GM08714 (cell line): Measurements from ENCODE around the gene TSKS.

ENCODE experiments used
- H3K4me3 ChIP-seq: fragments of 200-500 bp; sonication (Bioruptor generic); 2 replicates; pipeline ENCODE4 v1.5.1; 2014; ENCODE audit warnings: mild to moderate bottlenecking, low read length, inconsistent platforms
- ZNF274 ChIP-seq: IDR thresholded peaks from 2 replicates; pipeline ENCODE4 v1.6.1; 2012; ENCODE audit warnings: mild to moderate bottlenecking, low read depth, low read length

The TSKS gene

GRCh38 chr19:49801966-49802661 is 39.0 kb upstream of the TSKS start:
- H3K4me3 ChIP-seq: no peak overlapping the region
- no peak for TF ChIP-seq ZNF274

GRCh38 chr19:49801401-49801888 is 38.3 kb upstream of the TSKS start:
- TF ChIP-seq ZNF274: no peak
- H3K4me3 ChIP-seq: no peak overlapping the region

- TF ChIP-seq ZNF274: no peak
- no peak overlapping the region for H3K4me3 ChIP-seq
Measured at GRCh38 chr19:49800771-49801170, 37.7 kb upstream of the TSKS start.

GRCh38 chr19:49799798-49800376 is 36.8 kb upstream of the TSKS start:
- no peak for TF ChIP-seq ZNF274
- no peak overlapping the region for H3K4me3 ChIP-seq

- H3K4me3 ChIP-seq: no peak overlapping the region
- TF ChIP-seq ZNF274: no peak
Measured at GRCh38 chr19:49799271-49799797, 36.2 kb upstream of the TSKS start.

GRCh38 chr19:49798574-49798973 is 35.5 kb upstream of the TSKS start:
- no peak overlapping the region for H3K4me3 ChIP-seq
- TF ChIP-seq ZNF274: no peak

- no peak for TF ChIP-seq ZNF274
- H3K4me3 ChIP-seq: no peak overlapping the region
Measured at GRCh38 chr19:49795615-49796014, 32.5 kb upstream of the TSKS start.

- TF ChIP-seq ZNF274: no peak
- no peak overlapping the region for H3K4me3 ChIP-seq
Measured at GRCh38 chr19:49793561-49793840, 30.4 kb upstream of the TSKS start.

GRCh38 chr19:49792829-49793560 is 29.9 kb upstream of the TSKS start:
- no peak for TF ChIP-seq ZNF274
- H3K4me3 ChIP-seq: no peak overlapping the region

GRCh38 chr19:49791776-49792445 is 28.8 kb upstream of the TSKS start:
- TF ChIP-seq ZNF274: no peak
- H3K4me3 ChIP-seq: no peak overlapping the region

GRCh38 chr19:49790866-49791265 is 27.8 kb upstream of the TSKS start:
- no peak overlapping the region for H3K4me3 ChIP-seq
- TF ChIP-seq ZNF274: no peak

- no peak overlapping the region for H3K4me3 ChIP-seq
- TF ChIP-seq ZNF274: no peak
Measured at GRCh38 chr19:49788857-49789256, 25.8 kb upstream of the TSKS start.

- no peak for TF ChIP-seq ZNF274
- H3K4me3 ChIP-seq: no peak overlapping the region
Measured at GRCh38 chr19:49787746-49788145, 24.6 kb upstream of the TSKS start.

GRCh38 chr19:49786376-49786820 is 23.3 kb upstream of the TSKS start:
- no peak overlapping the region for H3K4me3 ChIP-seq
- TF ChIP-seq ZNF274: no peak
